Superior temporal gyrus (tissue), 1 donor: ENCODE measurements around the gene EVC.
A peak's percentile ranks its signal among the peaks of the same experiment; 100 is the strongest.
"Not testable (repeated sequence)": the region's sequence is repeated elsewhere in the genome, so short reads cannot be mapped to it uniquely, and the experiment has no call there.

ENCODE experiments used
- DNase-seq: peaks from one replicate; pipeline ENCODE4 v3.0.0-alpha.2; 2016; ENCODE audit errors: extremely low spot score

The EVC gene

GRCh38 chr4:5812506-5813229 lies 101.7 kb downstream of the EVC start:
- DNase-seq: peak; percentile 90

GRCh38 chr4:5813882-5814255 lies 102.9 kb downstream of the EVC start:
- DNase-seq: no peak

GRCh38 chr4:5814421-5814820 lies 103.4 kb downstream of the EVC start:
- DNase-seq: no peak

- DNase-seq: no peak
Observed at GRCh38 chr4:5815641-5816040, 104.6 kb downstream of the EVC start.

- no peak for DNase-seq
Observed at GRCh38 chr4:5816101-5816500, 105.1 kb downstream of the EVC start.

GRCh38 chr4:5816851-5817375 lies 105.9 kb downstream of the EVC start:
- DNase-seq: no peak

- DNase-seq: peak; percentile 35
Observed at GRCh38 chr4:5821665-5822358, 110.8 kb downstream of the EVC start.

GRCh38 chr4:5822619-5823018 lies 111.6 kb downstream of the EVC start:
- DNase-seq: no peak

- no peak for DNase-seq
Observed at GRCh38 chr4:5823542-5824211, 112.7 kb downstream of the EVC start.

- DNase-seq: no peak
Observed at GRCh38 chr4:5824227-5824626, 113.2 kb downstream of the EVC start.

- no peak for DNase-seq
Observed at GRCh38 chr4:5824635-5825034, 113.6 kb downstream of the EVC start.

GRCh38 chr4:5825321-5826041 lies 114.5 kb downstream of the EVC start:
- DNase-seq: no peak

- no peak for DNase-seq
Observed at GRCh38 chr4:5826437-5827107, 115.6 kb downstream of the EVC start.

GRCh38 chr4:5827108-5828004 lies 116.4 kb downstream of the EVC start:
- no peak for DNase-seq

- no peak for DNase-seq
Observed at GRCh38 chr4:5828005-5828391, 117.0 kb downstream of the EVC start.

- no peak for DNase-seq
Observed at GRCh38 chr4:5836943-5837342, 125.9 kb downstream of the EVC start.

- not testable (repeated sequence) for DNase-seq
Observed at GRCh38 chr4:5837483-5837882, 126.5 kb downstream of the EVC start.

GRCh38 chr4:5839332-5839731 lies 128.3 kb downstream of the EVC start:
- no peak for DNase-seq

GRCh38 chr4:5839751-5840674 lies 129.0 kb downstream of the EVC start:
- peak; percentile 24 for DNase-seq
